H1 (cell line): ENCODE data around the gene POLH. TPM values are rescaled to one million over a fixed set of nuclear protein-coding genes. Genes with fewer than 3 reads are reported as not detected.

ENCODE experiments used
- BRCA1 ChIP-seq: IDR thresholded peaks from 2 replicates; pipeline ENCODE4 v1.6.1; 2012; ENCODE audit warnings: low read depth, low read length, improper control_type of control experiment
- CHD1 ChIP-seq: IDR thresholded peaks from 2 replicates; pipeline ENCODE4 v1.6.1; 2012; ENCODE audit warnings: low read depth, low read length, improper control_type of control experiment
- CTBP2 ChIP-seq: IDR thresholded peaks from 2 replicates; pipeline ENCODE4 v1.7.0; 2011; ENCODE audit warnings: borderline replicate concordance, mild to moderate bottlenecking, moderate library complexity, mixed read lengths, low read length; ENCODE audit not compliant: insufficient read depth, insufficient read length
- POLR2A ChIP-seq, 2 experiments: IDR thresholded peaks; 1 replicate in 1 of 2; 2 replicates in 1 of 2; pipeline ENCODE4 v1.6.1; 2011; ENCODE audit warnings: low read depth in 2 of 2, low read length in 2 of 2, mild to moderate bottlenecking in 2 of 2; ENCODE audit errors: control extremely low read depth in 1 of 2
- RAD21 ChIP-seq, 2 experiments: IDR thresholded peaks in 1 of 2; conservative IDR thresholded peaks in 1 of 2; 2 replicates each; pipeline ENCODE4 v1.6.1; 2011; ENCODE audit warnings: low read depth in 2 of 2, low read length in 2 of 2, improper control_type of control experiment in 1 of 2, inconsistent platforms in 1 of 2, mild to moderate bottlenecking in 1 of 2, moderate library complexity in 1 of 2
- SAP30 ChIP-seq: fragments of 300-600 bp; sonication (generic); IDR thresholded peaks from 2 replicates; pipeline ENCODE4 v1.7.1; 2012; ENCODE audit warnings: low read length, moderate library complexity, mild to moderate bottlenecking, inconsistent platforms; ENCODE audit not compliant: insufficient read depth, insufficient replicate concordance
- SIN3A ChIP-seq, 2 experiments: IDR thresholded peaks in 1 of 2; conservative IDR thresholded peaks in 1 of 2; 2 replicates each; pipeline ENCODE4 v1.6.1; 2011 to 2012; ENCODE audit warnings: low read length in 2 of 2, improper control_type of control experiment in 1 of 2, low read depth in 1 of 2, mild to moderate bottlenecking in 1 of 2
- SRF ChIP-seq: IDR thresholded peaks from 2 replicates; pipeline ENCODE4 v1.6.1; 2011; ENCODE audit warnings: mild to moderate bottlenecking, low read depth, low read length, moderate library complexity
- TBP ChIP-seq: IDR thresholded peaks from 2 replicates; pipeline ENCODE4 v1.6.1; 2011; ENCODE audit warnings: low read depth, low read length, improper control_type of control experiment
- TCF12 ChIP-seq: IDR thresholded peaks from 2 replicates; pipeline ENCODE4 v1.6.1; 2011; ENCODE audit warnings: low read depth, mild to moderate bottlenecking, low read length
- TEAD4 ChIP-seq: IDR thresholded peaks from 2 replicates; pipeline ENCODE4 v1.6.1; 2012; ENCODE audit warnings: low read depth, low read length, inconsistent platforms, mixed read lengths
- USF2 ChIP-seq: IDR thresholded peaks from 2 replicates; pipeline ENCODE4 v1.6.1; 2011; ENCODE audit warnings: low read length, improper control_type of control experiment
- polyA plus RNA-seq, 7 experiments: library from polyadenylated mRNA; depleted of rRNA in 3 of 7; stranded (reverse) in 5 of 7; unstranded in 2 of 7; fragments of >200 nt in 5 of 7; fragments of 200-250 nt in 2 of 7; gene quantifications; 1 replicate in 5 of 7; 2 replicates in 1 of 7; 4 replicates in 1 of 7; pipeline versions ENCODE4 v1.2.1 to v1.2.3, GENCODE V29; 2011 to 2013; ENCODE audit warnings: missing spikeins in 2 of 7, mixed read lengths in 2 of 7
- total RNA-seq: library from RNA; stranded (reverse); fragmentation: NEBNext Ultra II Directional; extraction: Animal tissue kit (Norgen Biotek cat#: 25700); gene quantifications from 2 replicates; pipeline ENCODE4 v1.2.1, GENCODE V29; 2021
- TF ChIP-seq, protein P1 (sequence below): IDR thresholded peaks from 2 replicates; pipeline ENCODE4 v1.6.1; 2012; ENCODE audit warnings: inconsistent platforms

The POLH gene
- total and polyA plus RNA-seq, 2 of the 8 experiments (the other 6 are each of a cell fraction or from before 2014, with no cell fraction given) = 5.8 to 12.4 TPM

GRCh38 chr6:43575105-43575771 lies 747 bp upstream of the POLH start (continued):
- TF ChIP-seq SIN3A (conservative IDR thresholded peaks at IDR 0.05 in 1 of 2, IDR thresholded peaks at IDR 0.05 in 1 of 2; ENCODE audit: low read depth in 1 of 2, low read length in 2 of 2) (0 out of 4 replicates have a peak, but pooled peaks of 1 of the 2 experiments have one; percentile 39), BRCA1 (no peak), CTBP2 (no peak), USF2 (no peak), CHD1 (no peak), TEAD4 (no peak), SAP30 (peak; percentile 96), RAD21 (IDR thresholded peaks at IDR 0.05 in 1 of 2, conservative IDR thresholded peaks at IDR 0.05 in 1 of 2; ENCODE audit: low read depth in 2 of 2, low read length in 2 of 2) (no peak), POLR2A (IDR thresholded peaks at IDR 0.05; ENCODE audit: control extremely low read depth in 1 of 2, low read depth in 2 of 2, low read length in 2 of 2) (no peak), SRF (no peak), TBP (no peak), TCF12 (no peak)
- TF ChIP-seq, protein P1, sequence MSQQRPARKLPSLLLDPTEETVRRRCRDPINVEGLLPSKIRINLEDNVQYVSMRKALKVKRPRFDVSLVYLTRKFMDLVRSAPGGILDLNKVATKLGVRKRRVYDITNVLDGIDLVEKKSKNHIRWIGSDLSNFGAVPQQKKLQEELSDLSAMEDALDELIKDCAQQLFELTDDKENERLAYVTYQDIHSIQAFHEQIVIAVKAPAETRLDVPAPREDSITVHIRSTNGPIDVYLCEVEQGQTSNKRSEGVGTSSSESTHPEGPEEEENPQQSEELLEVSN = peak; percentile 37; the same call in 1 of the 2 replicates
